Right atrium auricular region (tissue), 2 donors: ENCODE measurements around the gene OOEP. TPM values are rescaled to one million over a fixed set of nuclear protein-coding genes. Genes with fewer than 3 reads are reported as not detected.
"Not testable (repeated sequence)": the region's sequence is repeated elsewhere in the genome, so short reads cannot be mapped to it uniquely, and the experiment has no call there.

Experiments used
- DNase-seq: peaks from one replicate; pipeline ENCODE4 v3.0.0-alpha.2; 2019; ENCODE audit warnings: low spot score
- H3K27ac ChIP-seq, 2 donors: fragments of 200-600 bp; sonication (generic); 1 replicate in 1 of 2; 2 replicates in 1 of 2; pipeline ENCODE4 v1.5.1; 2016 to 2019
- H3K27me3 ChIP-seq, 2 donors: fragments of 200-600 bp; sonication (generic); one replicate each; pipeline versions ENCODE4 v1.5.1 to v1.6.0; 2017 to 2019
- H3K36me3 ChIP-seq: fragments of 200-600 bp; sonication (generic); one replicate; pipeline ENCODE4 v1.5.1; 2016
- H3K4me1 ChIP-seq, 2 donors: fragments of 200-600 bp; sonication (generic); one replicate each; pipeline versions ENCODE4 v1.5.1 to v1.6.0; 2017 to 2019
- H3K4me3 ChIP-seq, 2 donors: fragments of 200-600 bp; sonication (generic); 1 replicate in 1 of 2; 2 replicates in 1 of 2; pipeline ENCODE4 v1.5.1; 2017 to 2019; ENCODE audit warnings: mild to moderate bottlenecking in 1 of 2, moderate library complexity in 1 of 2
- H3K9me3 ChIP-seq, 2 donors: fragments of 200-600 bp; sonication (generic); one replicate each; pipeline ENCODE4 v1.5.1; 2019
- total RNA-seq, 2 donors: library from RNA; depleted of rRNA; stranded (reverse); fragments of >200 nt; gene quantifications; one replicate each; pipeline ENCODE4 v1.1.0, GENCODE V29; 2016
- TF ChIP-seq, protein P1 (sequence below), 2 donors: fragments of 200-600 bp; sonication (generic); IDR thresholded peaks; one replicate each; pipeline ENCODE4 v1.5.1; 2019; ENCODE audit warnings: antibody characterized with exemption in 2 of 2

OOEP gene
- total RNA-seq, 2 donors from 2014 or later, result not detected

DNA sequence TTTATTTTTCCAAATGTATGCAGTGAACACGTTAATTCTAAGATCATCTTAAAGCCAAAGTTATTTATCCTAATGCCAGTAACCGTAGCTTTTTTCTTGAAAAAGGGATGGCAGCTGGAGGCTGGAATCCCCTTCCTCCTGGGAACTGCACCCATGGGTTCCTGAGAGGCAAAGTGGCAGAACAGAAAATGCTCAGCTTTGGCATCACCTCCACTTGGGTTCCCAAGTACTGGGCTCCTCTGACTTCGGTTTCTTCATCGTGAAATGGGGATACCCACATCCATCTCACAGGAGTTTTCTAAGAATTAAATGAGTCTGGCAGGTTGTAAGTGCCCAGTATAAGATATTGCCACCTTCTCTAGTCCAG, 18.7 kb upstream of the OOEP start:
- TF ChIP-seq, protein P1, sequence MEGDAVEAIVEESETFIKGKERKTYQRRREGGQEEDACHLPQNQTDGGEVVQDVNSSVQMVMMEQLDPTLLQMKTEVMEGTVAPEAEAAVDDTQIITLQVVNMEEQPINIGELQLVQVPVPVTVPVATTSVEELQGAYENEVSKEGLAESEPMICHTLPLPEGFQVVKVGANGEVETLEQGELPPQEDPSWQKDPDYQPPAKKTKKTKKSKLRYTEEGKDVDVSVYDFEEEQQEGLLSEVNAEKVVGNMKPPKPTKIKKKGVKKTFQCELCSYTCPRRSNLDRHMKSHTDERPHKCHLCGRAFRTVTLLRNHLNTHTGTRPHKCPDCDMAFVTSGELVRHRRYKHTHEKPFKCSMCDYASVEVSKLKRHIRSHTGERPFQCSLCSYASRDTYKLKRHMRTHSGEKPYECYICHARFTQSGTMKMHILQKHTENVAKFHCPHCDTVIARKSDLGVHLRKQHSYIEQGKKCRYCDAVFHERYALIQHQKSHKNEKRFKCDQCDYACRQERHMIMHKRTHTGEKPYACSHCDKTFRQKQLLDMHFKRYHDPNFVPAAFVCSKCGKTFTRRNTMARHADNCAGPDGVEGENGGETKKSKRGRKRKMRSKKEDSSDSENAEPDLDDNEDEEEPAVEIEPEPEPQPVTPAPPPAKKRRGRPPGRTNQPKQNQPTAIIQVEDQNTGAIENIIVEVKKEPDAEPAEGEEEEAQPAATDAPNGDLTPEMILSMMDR (IDR thresholded peaks at IDR 0.05), result no peak
- no peak for DNase-seq
- H3K27ac ChIP-seq, result no peak overlapping the region
- H3K4me1 ChIP-seq, result no peaks in the 10 kb centered on the region
- H3K4me3 ChIP-seq, result peak overlapping the region; percentile 31 to 53
- no peaks in the 10 kb centered on the region for H3K36me3 ChIP-seq
- H3K9me3 ChIP-seq, result no peaks in the 10 kb centered on the region
- no peaks in the 10 kb centered on the region for H3K27me3 ChIP-seq

DNA sequence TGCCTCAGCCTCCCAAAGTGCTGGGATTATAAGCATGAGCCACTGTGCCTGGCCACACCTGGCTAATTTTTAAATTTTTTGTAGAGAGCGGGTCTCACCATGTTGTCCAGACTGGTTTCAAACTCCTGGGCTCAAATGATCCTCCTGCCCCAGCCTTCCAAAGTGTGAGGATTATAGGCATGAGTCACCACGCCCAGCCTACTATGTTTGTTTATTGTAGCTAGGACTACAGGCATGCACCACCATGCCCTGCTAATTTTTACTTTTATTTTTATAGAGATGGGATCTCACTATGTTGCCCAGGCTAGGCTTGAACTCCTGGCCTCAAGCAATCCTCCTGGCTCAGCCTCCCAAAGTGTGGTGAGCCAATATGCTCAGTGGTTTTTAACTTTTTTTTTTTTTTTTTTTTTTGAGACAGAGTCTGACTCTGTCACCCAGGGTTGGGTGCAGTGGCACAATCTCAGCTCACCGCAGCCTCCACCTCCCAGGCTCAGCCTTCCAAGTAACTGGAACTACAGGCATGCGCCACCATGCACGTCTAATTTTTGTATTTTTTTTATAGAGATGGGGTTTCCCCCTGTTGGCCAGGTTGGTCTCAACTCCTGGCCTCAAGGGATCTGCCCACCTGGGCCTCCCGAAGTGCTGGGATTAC, 12.9 kb upstream of the OOEP start:
- Histone ChIP-seq H3K4me1 (no peaks in the 10 kb centered on the region), H3K36me3 (no peaks in the 10 kb centered on the region), H3K4me3 (no peak overlapping the region), H3K9me3 (no peaks in the 10 kb centered on the region), H3K27me3 (no peaks in the 10 kb centered on the region), H3K27ac (no peak overlapping the region)
- DNase-seq, result no peak
- TF ChIP-seq, protein P1 (IDR thresholded peaks at IDR 0.05), result no peak

- not testable (repeated sequence) for H3K9me3 ChIP-seq, H3K36me3 ChIP-seq, H3K27me3 ChIP-seq, H3K27ac ChIP-seq, DNase-seq, H3K4me3 ChIP-seq, H3K4me1 ChIP-seq
These were observed 11.8 kb upstream of the OOEP start for GRCh38 chr6:73381531-73381930.

- Histone ChIP-seq H3K36me3 (no peaks in the 10 kb centered on the region), H3K4me1 (no peaks in the 10 kb centered on the region), H3K27ac (no peak overlapping the region), H3K9me3 (peaks cover 0 to 5% of the 10 kb centered on the region in 2 donors), H3K4me3 (no peak overlapping the region), H3K27me3 (no peaks in the 10 kb centered on the region)
- TF ChIP-seq, protein P1 (IDR thresholded peaks at IDR 0.05), result no peak
- DNase-seq, result no peak
These were observed 7.5 kb upstream of the OOEP start for GRCh38 chr6:73377225-73377624.

DNA sequence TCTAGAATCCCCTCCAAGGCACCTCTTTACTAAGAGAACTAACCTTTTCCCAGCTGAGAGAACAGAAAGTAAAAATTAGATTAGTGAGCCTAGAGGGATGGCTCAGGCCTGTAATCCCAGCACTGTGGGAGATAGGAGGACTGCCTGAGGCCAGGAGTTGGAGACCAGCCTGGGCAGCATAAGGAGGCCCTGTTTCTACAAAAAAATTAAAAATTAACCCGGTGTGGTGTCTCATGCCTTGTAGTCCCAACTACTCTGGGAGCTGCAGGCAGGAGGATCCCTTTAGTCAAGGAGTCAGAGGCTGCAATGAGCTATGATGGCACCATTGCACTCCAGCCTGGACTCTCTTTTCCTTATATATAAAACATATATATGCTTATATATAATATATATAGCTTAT, 5.5 kb upstream of the OOEP start:
- TF ChIP-seq, protein P1 (IDR thresholded peaks at IDR 0.05), result no peak
- no peak for DNase-seq
- H3K4me1 ChIP-seq, result no peaks in the 10 kb centered on the region

DNA sequence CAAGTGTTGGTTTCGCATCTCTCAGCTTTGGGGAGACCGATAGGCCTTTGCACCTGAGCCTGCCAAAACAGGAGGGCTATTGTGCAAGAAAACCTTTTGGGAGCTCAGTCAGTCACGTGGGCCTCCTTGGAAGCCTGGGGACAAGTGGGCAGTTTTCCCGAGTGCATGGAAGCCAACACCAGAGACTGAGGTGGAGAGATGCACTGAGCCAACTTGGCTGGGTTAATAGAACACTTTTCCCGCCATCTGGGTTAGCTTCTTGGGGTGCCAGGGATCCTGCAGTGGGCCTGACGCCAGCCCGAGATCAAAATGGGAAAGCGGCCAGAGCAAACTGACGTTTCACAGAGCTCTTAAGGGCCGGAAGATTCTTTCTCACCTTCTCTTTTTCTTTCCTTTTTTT, 2.8 kb upstream of the OOEP start:
- Histone ChIP-seq H3K9me3 (peaks cover 0 to 17% of the 10 kb centered on the region in 2 donors), H3K36me3 (no peaks in the 10 kb centered on the region), H3K4me3 (no peak overlapping the region), H3K27ac (no peak overlapping the region), H3K27me3 (no peaks in the 10 kb centered on the region), H3K4me1 (no peaks in the 10 kb centered on the region)
- TF ChIP-seq, protein P1 (IDR thresholded peaks at IDR 0.05), result no peak
- DNase-seq, result no peak

More for the DNA sequence above, 5.5 kb upstream of the OOEP start:
- no peaks in the 10 kb centered on the region for H3K27me3 ChIP-seq
- peaks cover 0 to 17% of the 10 kb centered on the region in 2 donors for H3K9me3 ChIP-seq
- H3K36me3 ChIP-seq, result no peaks in the 10 kb centered on the region
- H3K4me3 ChIP-seq, result no peak overlapping the region
- H3K27ac ChIP-seq, result no peak overlapping the region
